Measurements from ENCODE around the gene CEP19. TPM values are rescaled to one million over a fixed set of nuclear protein-coding genes. Genes with fewer than 3 reads are reported as not detected.

CEP19 gene
- total and polyA plus RNA-seq, 2 of the 4 experiments (the other 2 are of a cell fraction) = 1.1 to 1.4 TPM

DNA sequence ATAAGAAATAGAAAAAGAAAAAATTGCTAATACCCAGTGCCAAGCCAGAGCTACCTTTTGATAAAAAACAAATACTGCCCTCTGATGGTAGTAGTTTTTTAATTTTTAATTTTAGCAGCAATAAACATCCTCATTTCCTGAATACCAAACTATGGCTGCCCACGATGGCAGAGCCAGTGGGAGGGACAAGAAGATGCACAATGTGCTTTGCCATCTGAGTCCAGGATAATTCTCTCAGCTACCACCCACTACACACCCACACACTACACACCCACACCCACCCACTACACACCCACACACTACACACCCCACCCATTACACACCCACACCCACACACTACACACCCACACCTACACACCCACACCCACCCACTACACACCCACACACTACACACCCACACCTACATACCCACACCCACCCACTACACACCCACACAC, 17.8 kb downstream of the CEP19 start:
- H4K91ac ChIP-seq (ENCODE audit: insufficient read depth, low read depth, low read length) = no peak overlapping the region
- DNase-seq (peak; percentile 13), ATAC-seq (ENCODE audit: low read depth) (peak; percentile 68)
- dilution Hi-C loops (cut with HindIII; ENCODE audit: low sequenced_read_pairs, unreplicated experiment) = no loop called here
- H2BK20ac ChIP-seq (ENCODE audit: low read depth, low read length) = no peak overlapping the region
- no peak overlapping the region for H3K27ac ChIP-seq (ENCODE audit: insufficient read depth, low read length)
- H2BK120ac ChIP-seq (ENCODE audit: low read depth, low read length) = no peak overlapping the region
- no peak overlapping the region for H3K56ac ChIP-seq (ENCODE audit: extremely low read depth, insufficient read depth, low read length)
- no peaks in the 10 kb centered on the region for H3K36me3 ChIP-seq (ENCODE audit: control insufficient read depth, insufficient read depth, low read length)
- no peaks in the 10 kb centered on the region for H3K9me3 ChIP-seq (ENCODE audit: control insufficient read depth, insufficient read depth, low read length)
- intact Hi-C loops (cut with micrococcal nuclease) = no loop called here
- no peak overlapping the region for H3K18ac ChIP-seq (ENCODE audit: low read depth, low read length)
- BruUV-seq (replicated peaks) = no TSS peak
- no peaks in the 10 kb centered on the region for H4K20me1 ChIP-seq (ENCODE audit: insufficient read depth, low read length)
- no peak overlapping the region for H2AK5ac ChIP-seq (ENCODE audit: low read depth, low read length)
- H3K9ac ChIP-seq (ENCODE audit: low read depth, low read length) = no peak overlapping the region
- H3K4ac ChIP-seq (ENCODE audit: low read depth, low read length) = no peak overlapping the region
- ChIA-PET CTCF (no interaction called here), POLR2A (ENCODE audit: unreplicated experiment) (no interaction called here)
- no peak overlapping the region for H3K14ac ChIP-seq (replicated peaks; ENCODE audit: low read depth, low read length)
- 0 out of 2 replicates have a peak, but pooled peaks cover 1% of the 10 kb centered on the region for H3K4me1 ChIP-seq (ENCODE audit: control insufficient read depth, insufficient read depth, low read length)
- H4K5ac ChIP-seq (ENCODE audit: low read depth, low read length) = peak overlapping the region; percentile 19
- no peak overlapping the region for H2AK9ac ChIP-seq (replicated peaks; ENCODE audit: low read depth, low read length, poor library complexity)
- no peak overlapping the region for H2BK15ac ChIP-seq (ENCODE audit: low read depth, low read length)
- H3K4me3 ChIP-seq (ENCODE audit: insufficient read depth, low read depth, low read length) = no peak overlapping the region
- no peaks in the 10 kb centered on the region for H3K79me1 ChIP-seq (ENCODE audit: low read depth in 1 of 2, low read length in 2 of 2)
- peak overlapping the region; percentile 36; the same call in 1 of the 2 replicates for H3K4me2 ChIP-seq (ENCODE audit: low read depth, low read length)
- TF ChIP-seq CHD1 (IDR thresholded peaks at IDR 0.05; ENCODE audit: low read depth, low read length) = no peak
- TF ChIP-seq, protein P1, sequence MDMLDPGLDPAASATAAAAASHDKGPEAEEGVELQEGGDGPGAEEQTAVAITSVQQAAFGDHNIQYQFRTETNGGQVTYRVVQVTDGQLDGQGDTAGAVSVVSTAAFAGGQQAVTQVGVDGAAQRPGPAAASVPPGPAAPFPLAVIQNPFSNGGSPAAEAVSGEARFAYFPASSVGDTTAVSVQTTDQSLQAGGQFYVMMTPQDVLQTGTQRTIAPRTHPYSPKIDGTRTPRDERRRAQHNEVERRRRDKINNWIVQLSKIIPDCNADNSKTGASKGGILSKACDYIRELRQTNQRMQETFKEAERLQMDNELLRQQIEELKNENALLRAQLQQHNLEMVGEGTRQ (IDR thresholded peaks at IDR 0.05; ENCODE audit: low read depth, low read length) = no peak
- TF ChIP-seq SMC3 (IDR thresholded peaks at IDR 0.05; ENCODE audit: low read depth, low read length) = no peak
- TF ChIP-seq BHLHE40 (IDR thresholded peaks at IDR 0.05; ENCODE audit: low read depth, low read length) = no peak
- TF ChIP-seq, protein P2, sequence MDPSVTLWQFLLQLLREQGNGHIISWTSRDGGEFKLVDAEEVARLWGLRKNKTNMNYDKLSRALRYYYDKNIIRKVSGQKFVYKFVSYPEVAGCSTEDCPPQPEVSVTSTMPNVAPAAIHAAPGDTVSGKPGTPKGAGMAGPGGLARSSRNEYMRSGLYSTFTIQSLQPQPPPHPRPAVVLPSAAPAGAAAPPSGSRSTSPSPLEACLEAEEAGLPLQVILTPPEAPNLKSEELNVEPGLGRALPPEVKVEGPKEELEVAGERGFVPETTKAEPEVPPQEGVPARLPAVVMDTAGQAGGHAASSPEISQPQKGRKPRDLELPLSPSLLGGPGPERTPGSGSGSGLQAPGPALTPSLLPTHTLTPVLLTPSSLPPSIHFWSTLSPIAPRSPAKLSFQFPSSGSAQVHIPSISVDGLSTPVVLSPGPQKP (IDR thresholded peaks at IDR 0.05; ENCODE audit: borderline replicate concordance, low read depth, low read length) = no peak
- WGBS, 2 experiments (ENCODE audit: extremely low coverage in 2 of 2, insufficient read length in 1 of 2) = 0% methylated on average over 1 of the region's 1 CpG; no CpG with 5 or more reads in 1 of the 2 experiments
- H2AFZ ChIP-seq (replicated peaks; ENCODE audit: low read length, poor library complexity) = no peak overlapping the region
- peak overlapping the region; percentile 87 for H2BK5ac ChIP-seq (ENCODE audit: low read depth, low read length, poor library complexity, severe bottlenecking)
- H3K27me3 ChIP-seq (ENCODE audit: control insufficient read depth, insufficient read depth, low read length) = peaks cover 7% of the 10 kb centered on the region
- no peak overlapping the region for H3K23ac ChIP-seq (ENCODE audit: low read depth, low read length)
- H4K8ac ChIP-seq (ENCODE audit: low read depth in 2 of 2, low read length in 2 of 2) = peak overlapping the region in 1 of 2 experiments; percentile 64; a peak in 2 of 4 replicates
- in situ Hi-C loops (cut with MboI; ENCODE audit: low sequenced_read_pairs) = no loop called here
- H3K9me1 ChIP-seq (ENCODE audit: insufficient read depth, low read length) = no peaks in the 10 kb centered on the region

All from IMR-90 (cell line).